K562 (cell line): Measurements from ENCODE around the gene SYMPK. TPM values are rescaled to one million over a fixed set of nuclear protein-coding genes. Genes with fewer than 3 reads are reported as not detected.
"Not testable (repeated sequence)": the region's sequence is repeated elsewhere in the genome, so short reads cannot be mapped to it uniquely, and the experiment has no call there.

Experiments used
- ATAC-seq: fragments of 200-7000 bp; cut with Tn5 transposase; 3 replicates; pipeline ENCODE4 v1.9.1; 2020; ENCODE audit warnings: moderate library complexity
- BruUV-seq: library from RNA; stranded (reverse); fragments of 400-500 nt; replicated peaks from 2 replicates; lab custom pipeline; 2021; lab: Mats Ljungman, UMichigan
- CTCF ChIA-PET: fragments of 300-600 bp; formaldehyde crosslinking; extraction: SDS; loops from one replicate; lab custom pipeline; 2021; ENCODE audit warnings: low intra/inter-chr PET ratio; lab: Yijun Ruan, JAX
- POLR2A ChIA-PET: fragments of 300-600, 350-650 bp; sonication (Branson Sonifier 250); formaldehyde crosslinking; extraction: SDS; loops from one replicate; lab custom pipeline; 2021; ENCODE audit warnings: antibody characterized with exemption, inconsistent platforms; lab: Yijun Ruan, JAX
- DNase-seq, 4 experiments: peaks; one replicate each; pipeline versions ENCODE4 v3.0.0 to v3.0.0-alpha.2; 2011 to 2018; ENCODE audit warnings: low spot score in 3 of 4, mixed read lengths in 3 of 4; ENCODE audit errors: extremely low read depth in 1 of 4
- FAIRE-seq: peaks from 2 replicates; lab custom pipeline; 2011; peaks lifted over from hg19 to GRCh38; lab: Jason Lieb, UNC
- H2AFZ ChIP-seq: 2 replicates; pipeline ENCODE4 v1.6.0; 2011; ENCODE audit warnings: low read depth, low read length, control low read depth, inconsistent platforms
- H3K27ac ChIP-seq: fragments of 200-600 bp; 3 replicates; pipeline ENCODE4 v1.8.0; 2011; ENCODE audit warnings: low read depth, mild to moderate bottlenecking, control low read depth, inconsistent platforms, low read length, moderate library complexity, mixed read lengths; ENCODE audit errors: extremely low read depth
- H3K27me3 ChIP-seq, 2 experiments: fragments of 300-600 bp in 1 of 2; 2 replicates in 1 of 2; 3 replicates in 1 of 2; pipeline versions ENCODE4 v1.6.0 to v1.8.0; 2011; ENCODE audit warnings: inconsistent platforms in 2 of 2, low read length in 2 of 2, mild to moderate bottlenecking in 1 of 2, mixed read lengths in 1 of 2, moderate library complexity in 1 of 2; ENCODE audit not compliant: control insufficient read depth in 2 of 2, insufficient read depth in 2 of 2
- H3K36me3 ChIP-seq: fragments of 300-600 bp; 3 replicates; pipeline ENCODE4 v1.8.0; 2011; ENCODE audit warnings: mild to moderate bottlenecking, low read length, inconsistent platforms; ENCODE audit not compliant: control insufficient read depth, insufficient read depth
- H3K4me1 ChIP-seq, 2 experiments: fragments of 200-600 bp in 1 of 2; replicated peaks in 1 of 2; 2 replicates in 1 of 2; 3 replicates in 1 of 2; pipeline versions ENCODE4 v1.5.1 to v1.8.0; 2011; ENCODE audit warnings: inconsistent platforms in 2 of 2, low read length in 2 of 2, mild to moderate bottlenecking in 1 of 2, mixed read lengths in 1 of 2, moderate library complexity in 1 of 2; ENCODE audit not compliant: control insufficient read depth in 2 of 2, insufficient read depth in 2 of 2
- H3K4me2 ChIP-seq: 2 replicates; pipeline ENCODE4 v1.6.1; 2011; ENCODE audit warnings: low read length, control low read depth, inconsistent platforms, mixed read lengths; ENCODE audit not compliant: insufficient read depth
- H3K4me3 ChIP-seq: fragments of 200-600 bp; sonication (generic), shearing (Covaris generic); 2 replicates; pipeline ENCODE4 v1.5.1; 2016; ENCODE audit warnings: control low read depth, inconsistent platforms
- H3K79me2 ChIP-seq: fragments of 200-600 bp; 3 replicates; pipeline ENCODE4 v1.8.0; 2011; ENCODE audit warnings: low read length, inconsistent platforms; ENCODE audit not compliant: control insufficient read depth, insufficient read depth
- H3K9ac ChIP-seq, 2 experiments: 2 replicates each; pipeline versions ENCODE4 v1.6.0 to v1.6.1; 2011; ENCODE audit warnings: low read depth in 2 of 2, low read length in 2 of 2, control low read depth in 1 of 2, inconsistent platforms in 1 of 2, mild to moderate bottlenecking in 1 of 2, mixed read lengths in 1 of 2; ENCODE audit not compliant: insufficient read depth in 1 of 2
- H3K9me1 ChIP-seq: one replicate; pipeline ENCODE4 v1.6.0; 2011; ENCODE audit warnings: inconsistent platforms, mild to moderate bottlenecking, low read length, moderate library complexity; ENCODE audit not compliant: control insufficient read depth, insufficient read depth
- H3K9me3 ChIP-seq: replicated peaks from 2 replicates; pipeline ENCODE4 v1.5.1; 2011; ENCODE audit warnings: low read depth, low read length, inconsistent platforms; ENCODE audit not compliant: control insufficient read depth, insufficient read depth
- H4K20me1 ChIP-seq: replicated peaks from 2 replicates; pipeline ENCODE4 v1.6.1; 2011; ENCODE audit warnings: low read length, inconsistent platforms, mixed read lengths; ENCODE audit not compliant: control insufficient read depth, insufficient read depth
- MAZ ChIP-seq, 2 experiments: fragments of 450-650 bp in 1 of 2; sonication (generic) in 1 of 2; formaldehyde crosslinking; IDR thresholded peaks in 1 of 2; conservative IDR thresholded peaks in 1 of 2; 2 replicates each; pipeline versions ENCODE4 v1.4.0 to v1.5.0; 2020; ENCODE audit warnings: mild to moderate bottlenecking in 1 of 2, missing genetic modification reagents in 1 of 2
- ZNF121 ChIP-seq: sonication (generic); formaldehyde crosslinking; conservative IDR thresholded peaks from 2 replicates; pipeline ENCODE4 v1.8.0; 2022; ENCODE audit warnings: missing genetic modification reagents
- WGBS: fragments of 100-300 bp; shearing (Covaris generic); methylation state at CpG from one replicate; pipeline ENCODE4 v1.1.6; 2016; ENCODE audit warnings: low coverage, mixed read lengths; ENCODE audit not compliant: insufficient coverage; ENCODE audit errors: missing lambda C conversion rate; 5-methylcytosine and 5-hydroxymethylcytosine counted together
- in situ Hi-C: fragments of 300-500 bp; cut with MboI; formaldehyde crosslinking; loops from 4 replicates; pipeline ENCODE4 v1.15.0; 2018; ENCODE audit warnings: inconsistent platforms, mixed read lengths
- intact Hi-C: fragments of 100-400 bp; cut with micrococcal nuclease; formaldehyde crosslinking; loops from 2 replicates; pipeline ENCODE4 v1.14.2; 2022
- polyA plus RNA-seq, 8 experiments: library from polyadenylated mRNA; depleted of rRNA in 4 of 8; stranded (reverse) in 5 of 8; unstranded in 3 of 8; fragments of >200 nt; fragmentation: Nextera tagmentation in 2 of 8; fragmentation: Illumina TruSeq in 1 of 8; extraction: Ambion mirVana in 2 of 8; extraction: Trizol in 1 of 8; gene quantifications; 2 replicates each; pipeline versions ENCODE4 v1.2.1 to v1.2.3, GENCODE V29; 2011 to 2014; ENCODE audit warnings: inconsistent platforms in 1 of 8, missing spikeins in 1 of 8
- total RNA-seq, 7 experiments: library from RNA; depleted of rRNA in 6 of 7; stranded (reverse); fragments of >200 nt in 6 of 7; fragmentation: Illumina TruSeq in 2 of 7; extraction: Trizol in 2 of 7; gene quantifications; 2 replicates each; pipeline versions ENCODE4 v1.2.1 to v1.2.3, GENCODE V29; 2011 to 2021; ENCODE audit warnings: low replicate concordance in 1 of 7

Gene SYMPK
- total and polyA plus RNA-seq, 9 of the 15 experiments (the other 6 are each of a cell fraction or from before 2014, with no cell fraction given) = 0.73 to 95.5 (median 58.4) TPM

GRCh38 chr19:45897261-45897812 lies 34.4 kb upstream of the SYMPK start:
- Histone ChIP-seq H4K20me1 (no peaks in the 10 kb centered on the region), H2AFZ (no peak overlapping the region), H3K9me3 (no peaks in the 10 kb centered on the region), H3K79me2 (peaks cover 20% of the 10 kb centered on the region), H3K4me2 (no peak overlapping the region), H3K9ac (no peak overlapping the region), H3K4me3 (no peak overlapping the region), H3K36me3 (peaks cover 35% of the 10 kb centered on the region), H3K27me3 (no peaks in the 10 kb centered on the region), H3K4me1 (peaks cover 6 to 18% of the 10 kb centered on the region in 2 experiments; a peak in 4 of 5 replicates), H3K27ac (no peak overlapping the region), H3K9me1 (no peaks in the 10 kb centered on the region)
- ChIA-PET POLR2A (no interaction called here), CTCF (no interaction called here)
- no TSS peak for BruUV-seq
- DNase-seq = no peak
- intact Hi-C loops (no loop called here), in situ Hi-C loops (no loop called here)
- 83% methylated on average over 8 of the region's 8 CpGs for WGBS
- ATAC-seq = no peak
- TF ChIP-seq ZNF121 (CRISPR knock-in tag) (peak; percentile 75), MAZ (CRISPR knock-in tag; conservative IDR thresholded peaks at IDR 0.05 in 1 of 2, IDR thresholded peaks at IDR 0.05 in 1 of 2) (no peak)
- FAIRE-seq = no peak

- H3K79me2 ChIP-seq, in situ Hi-C loops, FAIRE-seq, H3K4me1 ChIP-seq, H4K20me1 ChIP-seq, ATAC-seq, H3K9me1 ChIP-seq, BruUV-seq, CTCF ChIA-PET, H3K9me3 ChIP-seq, H2AFZ ChIP-seq, H3K27ac ChIP-seq, intact Hi-C loops, H3K27me3 ChIP-seq, DNase-seq, H3K9ac ChIP-seq, POLR2A ChIA-PET, H3K4me3 ChIP-seq, H3K4me2 ChIP-seq: not testable (repeated sequence)
- peaks cover 35% of the 10 kb centered on the region for H3K36me3 ChIP-seq
- WGBS = 90% methylated on average over 12 of the region's 12 CpGs
These were observed 33.1 kb upstream of the SYMPK start for GRCh38 chr19:45895983-45896599.
